Jurkat, Clone E6-1 (cell line): ENCODE data around the gene SH3BGRL2.
"Not testable (repeated sequence)": the region's sequence is repeated elsewhere in the genome, so short reads cannot be mapped to it uniquely, and the experiment has no call there.

Experiments
- DNase-seq: peaks from one replicate; pipeline ENCODE4 v3.0.0-alpha.2; 2011; ENCODE audit warnings: low read depth, low spot score
- H3K4me3 ChIP-seq: 2 replicates; pipeline ENCODE4 v1.5.1; 2011; ENCODE audit warnings: mild to moderate bottlenecking, low read length, control low read depth, moderate library complexity

The SH3BGRL2 gene

DNA sequence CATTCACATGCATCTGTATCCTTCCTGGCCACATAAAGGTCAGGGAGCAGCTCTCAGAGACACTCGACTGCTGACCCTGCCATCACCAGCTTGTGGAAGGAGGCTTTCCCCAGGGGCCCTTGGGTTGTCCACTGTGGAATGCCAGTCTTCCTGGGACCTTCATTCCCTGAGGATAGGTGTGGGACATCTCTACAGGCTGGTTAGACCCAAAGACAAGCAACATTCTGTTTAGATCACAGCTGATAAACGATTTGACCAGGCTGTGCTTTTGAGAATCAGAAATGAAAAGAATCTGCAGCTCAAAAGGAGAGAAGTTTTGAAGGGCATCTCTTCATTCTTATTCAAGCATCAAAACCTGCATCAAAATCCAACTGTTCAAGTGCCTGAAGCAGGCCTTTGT lies 18.2 kb upstream of the SH3BGRL2 start:
- H3K4me3 ChIP-seq: no peak overlapping the region
- DNase-seq: no peak

DNA sequence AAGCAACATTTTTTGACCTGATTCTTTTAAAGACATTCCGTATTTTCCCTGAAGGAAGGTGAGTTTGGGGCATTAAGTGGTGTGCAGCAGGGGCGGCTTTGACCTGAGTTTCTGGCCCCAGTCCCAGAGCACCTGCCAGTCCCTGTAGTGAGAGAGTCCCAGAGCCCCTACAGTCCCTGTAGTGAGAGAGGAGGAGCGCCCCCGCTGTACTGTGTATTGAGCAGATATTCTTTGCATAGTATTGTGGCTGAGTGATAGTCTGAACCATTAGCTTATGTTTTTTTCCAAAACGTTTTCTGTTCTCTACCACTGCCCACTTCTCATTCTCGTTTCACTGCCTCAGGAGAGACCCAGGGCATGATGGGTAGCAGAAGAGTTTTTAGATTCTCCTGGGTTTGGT lies 17.2 kb upstream of the SH3BGRL2 start:
- no peak overlapping the region for H3K4me3 ChIP-seq
- no peak for DNase-seq

DNA sequence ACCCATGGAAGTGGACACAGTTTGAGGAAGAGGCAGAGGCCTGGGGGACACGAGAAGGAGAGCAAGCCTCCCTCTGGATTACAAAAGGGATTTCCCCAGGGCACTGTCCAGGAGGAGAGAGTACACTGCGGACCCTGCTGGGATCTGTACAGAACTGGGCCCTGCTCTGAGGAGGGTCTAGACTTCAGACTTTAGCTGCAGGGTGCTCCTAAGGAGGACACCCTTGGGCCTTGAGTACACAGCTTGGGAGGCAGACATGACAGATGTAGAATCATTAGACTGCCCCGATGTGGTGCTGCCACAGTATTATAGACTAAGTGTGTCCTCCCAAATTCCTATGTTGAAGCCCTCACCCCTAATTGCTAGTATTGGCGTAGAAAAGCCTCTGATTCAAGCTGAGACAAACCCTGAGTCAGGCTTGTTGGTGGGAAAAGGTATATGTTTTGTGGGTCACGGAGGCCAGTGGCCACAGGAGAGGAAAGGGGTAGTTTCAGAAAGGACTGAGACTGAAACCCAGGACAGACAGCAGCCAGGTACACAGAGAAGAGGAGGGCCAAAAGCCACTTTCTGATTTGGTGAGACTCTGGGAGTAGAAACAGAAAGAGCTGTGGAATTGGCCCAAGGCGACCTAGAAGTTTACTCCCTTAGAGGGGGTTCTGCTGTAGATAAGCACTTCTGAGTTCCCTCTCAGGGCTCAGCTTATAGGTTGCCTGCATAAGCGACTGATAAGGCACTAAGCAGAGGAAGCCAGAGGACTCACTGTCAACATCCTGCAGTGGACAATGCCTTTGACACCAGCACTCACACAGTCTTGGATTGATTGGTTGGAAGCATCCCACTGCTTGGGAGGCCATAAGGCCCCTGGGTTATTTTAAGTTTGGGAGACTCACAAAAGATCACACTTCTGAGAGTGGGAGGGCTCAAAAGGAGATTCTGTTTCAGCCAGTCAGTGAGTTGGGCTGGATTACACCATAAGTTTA lies 16.5 kb upstream of the SH3BGRL2 start:
- no peak for DNase-seq
- H3K4me3 ChIP-seq: no peak overlapping the region

DNA sequence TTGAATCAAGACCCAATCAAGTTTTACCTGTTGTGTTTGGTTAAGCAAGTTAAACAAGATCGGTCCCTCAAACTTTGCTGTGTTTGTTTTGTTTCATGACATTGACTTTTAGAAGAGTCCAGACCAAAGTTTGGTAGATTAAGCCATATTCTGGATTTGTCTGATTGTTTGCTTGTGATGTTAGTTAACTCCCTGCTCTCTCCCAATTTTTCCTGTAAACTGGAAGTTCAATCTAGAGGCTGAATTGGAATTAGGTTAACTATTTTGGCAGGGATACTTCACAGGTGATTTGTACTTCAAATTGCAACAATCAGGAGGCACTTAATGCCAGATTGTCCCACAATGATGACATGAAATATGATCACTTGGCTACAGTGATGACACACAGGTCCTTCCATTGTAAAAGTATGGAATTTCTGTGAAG lies 13.6 kb upstream of the SH3BGRL2 start:
- no peak overlapping the region for H3K4me3 ChIP-seq
- no peak for DNase-seq

DNA sequence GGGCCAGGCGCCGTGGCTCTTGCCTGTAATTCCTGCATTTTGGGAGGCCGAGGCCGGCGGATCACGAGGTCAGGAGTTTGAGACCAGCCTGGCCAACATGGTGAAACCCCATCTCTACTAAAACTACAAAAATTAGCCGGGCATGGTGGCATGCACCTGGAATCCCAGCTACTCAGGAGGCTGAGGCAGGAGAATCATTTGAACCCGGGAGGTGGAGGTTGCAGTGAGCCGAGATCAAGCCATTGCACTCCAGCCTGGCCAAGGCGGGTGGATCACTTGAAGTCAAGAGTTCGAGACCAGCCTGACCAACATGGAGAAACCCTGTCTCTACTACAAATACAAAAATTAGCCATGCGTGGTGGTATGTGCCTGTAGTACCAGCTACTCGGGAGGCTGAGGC lies 12.7 kb upstream of the SH3BGRL2 start:
- H3K4me3 ChIP-seq, DNase-seq: not testable (repeated sequence)

DNA sequence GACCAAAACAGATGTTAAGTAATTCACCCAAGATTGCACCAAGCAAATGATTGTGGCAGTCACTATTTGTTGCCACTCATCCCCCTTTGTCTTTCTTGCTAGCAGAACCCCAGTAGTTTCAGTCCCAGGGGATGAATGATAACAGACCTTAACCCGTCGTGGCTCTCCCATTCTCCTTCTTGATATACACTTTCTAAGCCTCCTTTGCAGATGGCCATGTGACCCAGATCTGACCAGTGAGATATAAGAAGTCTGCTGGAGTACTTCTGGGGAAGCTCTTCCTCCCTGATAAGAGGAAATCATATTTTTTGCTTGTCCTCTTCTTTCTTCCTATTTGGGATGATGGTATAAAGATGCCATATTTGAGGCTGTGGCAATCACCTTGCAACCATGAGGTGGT lies 9.6 kb upstream of the SH3BGRL2 start:
- DNase-seq: no peak
- no peak overlapping the region for H3K4me3 ChIP-seq

DNA sequence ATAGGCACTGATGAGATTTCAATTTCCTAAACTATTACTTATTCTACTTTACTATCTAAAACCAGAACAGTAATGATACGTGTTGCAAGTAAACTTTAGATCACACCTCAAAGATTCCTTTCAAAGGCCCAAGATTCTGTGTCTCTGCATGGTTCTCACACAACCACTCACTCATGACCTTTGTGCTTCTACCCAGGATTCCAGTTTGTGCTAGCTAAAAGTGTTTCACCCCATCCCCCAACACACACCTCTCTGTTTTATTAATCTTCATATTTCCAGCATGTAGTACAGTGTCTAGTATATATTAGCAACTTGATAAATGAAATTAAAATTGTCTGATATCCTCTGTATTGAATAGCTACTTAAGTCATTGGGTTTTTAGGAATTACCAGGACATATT lies 8.8 kb upstream of the SH3BGRL2 start:
- no peak for DNase-seq
- no peak overlapping the region for H3K4me3 ChIP-seq

DNA sequence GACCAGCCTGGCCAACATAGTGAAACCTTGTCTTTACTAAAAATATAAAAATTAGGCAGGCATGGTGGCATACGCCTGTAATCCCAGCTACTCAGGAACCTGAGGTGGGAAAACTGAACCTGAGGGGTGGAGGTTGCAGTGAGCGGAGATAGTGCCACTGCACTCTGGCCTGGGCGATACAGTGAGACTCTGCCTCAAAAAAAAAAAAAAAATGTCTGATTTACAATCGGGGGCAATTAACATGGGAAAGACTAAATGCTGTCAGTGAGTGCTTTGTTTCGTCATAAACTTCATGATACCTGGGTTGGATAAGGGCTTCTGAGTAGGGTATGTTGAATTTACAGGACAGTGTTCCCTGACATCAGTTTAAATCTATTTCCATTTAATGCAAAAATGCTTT lies 8.0 kb upstream of the SH3BGRL2 start:
- no peak for DNase-seq
- no peak overlapping the region for H3K4me3 ChIP-seq

DNA sequence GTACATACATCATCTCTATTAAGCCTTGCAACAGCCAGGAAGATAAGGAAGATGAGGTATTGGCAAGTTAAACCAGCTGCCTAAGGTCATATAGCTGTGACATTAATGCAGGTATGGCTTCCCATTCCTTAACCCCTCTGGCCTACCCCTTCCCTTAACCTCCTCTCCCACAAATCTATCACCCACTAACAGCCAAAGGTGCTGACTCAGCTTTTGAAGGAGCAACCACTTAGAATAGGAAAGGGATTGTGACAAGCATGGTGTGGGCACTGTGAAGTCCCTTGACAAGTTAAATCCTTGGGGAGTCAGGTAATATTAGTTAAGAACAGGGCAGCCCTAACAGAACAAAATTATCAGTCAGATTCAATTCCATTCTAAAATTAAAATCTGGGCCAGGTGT lies 5.4 kb upstream of the SH3BGRL2 start:
- no peak overlapping the region for H3K4me3 ChIP-seq
- no peak for DNase-seq

DNA sequence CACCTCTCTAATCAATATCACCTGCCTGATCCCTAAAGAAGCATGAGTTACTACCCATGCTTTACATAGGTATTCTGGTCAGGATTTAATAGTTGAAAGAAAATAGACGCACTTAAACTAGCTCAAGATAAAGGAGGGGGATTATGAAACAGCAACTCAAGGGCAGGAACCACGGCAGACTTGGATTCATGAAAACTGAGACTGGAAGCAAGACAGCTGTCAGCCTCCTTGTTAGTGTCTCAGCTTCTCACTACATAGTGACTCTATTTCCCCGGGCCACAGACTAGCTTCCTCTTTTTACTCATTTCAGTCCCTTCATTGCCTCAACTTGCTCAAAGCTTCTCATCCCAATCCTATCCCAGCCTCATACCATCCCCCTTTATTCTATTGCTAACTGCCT lies 4.3 kb upstream of the SH3BGRL2 start:
- no peak for DNase-seq
- H3K4me3 ChIP-seq: no peak overlapping the region

DNA sequence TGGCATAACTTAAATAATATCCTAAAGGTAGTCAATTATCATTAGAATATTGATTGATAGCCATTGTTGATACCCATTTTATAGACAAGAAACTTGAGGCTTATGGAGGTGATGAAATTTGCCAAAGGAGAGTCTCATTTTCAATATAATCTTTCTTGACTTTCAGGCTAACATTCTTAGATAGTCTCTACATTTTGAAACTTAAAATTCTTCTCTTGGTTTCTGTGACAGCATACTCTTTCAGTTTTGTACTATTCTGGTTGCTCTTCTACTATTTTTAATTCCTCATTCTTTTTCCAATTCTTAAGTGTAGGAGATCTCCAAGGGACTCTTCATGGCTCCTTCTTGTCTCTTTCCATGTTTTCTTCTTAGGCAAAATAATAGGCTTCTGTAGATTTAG lies 3.7 kb upstream of the SH3BGRL2 start:
- no peak overlapping the region for H3K4me3 ChIP-seq
- no peak for DNase-seq

DNA sequence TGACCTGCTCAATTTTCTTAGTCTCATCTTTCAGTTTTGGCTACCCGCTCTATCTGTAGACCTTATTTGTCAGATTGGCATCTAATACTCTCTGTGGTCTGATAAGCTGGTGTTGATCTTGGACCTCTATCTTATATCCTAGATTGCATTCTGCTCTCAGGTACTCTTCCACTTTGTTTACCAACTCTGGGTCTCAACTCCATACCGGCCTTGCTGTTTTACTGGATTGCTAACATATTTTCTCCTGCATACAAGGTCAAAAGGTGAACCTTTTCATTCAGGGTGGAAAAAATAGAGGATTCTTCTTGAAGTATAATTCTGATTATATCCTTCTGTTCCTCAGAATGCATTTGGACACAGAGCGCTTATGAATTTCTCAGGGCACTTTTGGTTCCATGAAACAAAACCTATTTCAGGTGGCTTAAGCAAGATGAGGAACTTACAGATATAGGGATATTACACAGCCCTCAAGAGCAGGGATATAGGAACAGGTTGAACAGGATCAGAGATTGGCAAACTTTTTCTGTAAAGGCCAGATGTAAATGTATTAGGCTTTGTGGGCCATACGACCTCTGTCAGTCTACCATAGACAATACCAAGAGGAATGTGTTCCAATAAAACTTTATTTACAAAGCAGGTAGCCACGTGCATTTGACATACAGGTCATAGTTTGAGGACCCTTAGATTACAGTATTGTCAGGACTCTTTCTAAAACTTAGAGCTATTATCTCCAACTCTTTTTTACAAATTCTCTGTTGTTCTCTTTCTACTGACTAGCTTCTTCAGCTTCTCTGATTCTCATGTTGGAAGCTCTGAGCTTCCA lies 2.5 kb upstream of the SH3BGRL2 start:
- no peak for DNase-seq

DNA sequence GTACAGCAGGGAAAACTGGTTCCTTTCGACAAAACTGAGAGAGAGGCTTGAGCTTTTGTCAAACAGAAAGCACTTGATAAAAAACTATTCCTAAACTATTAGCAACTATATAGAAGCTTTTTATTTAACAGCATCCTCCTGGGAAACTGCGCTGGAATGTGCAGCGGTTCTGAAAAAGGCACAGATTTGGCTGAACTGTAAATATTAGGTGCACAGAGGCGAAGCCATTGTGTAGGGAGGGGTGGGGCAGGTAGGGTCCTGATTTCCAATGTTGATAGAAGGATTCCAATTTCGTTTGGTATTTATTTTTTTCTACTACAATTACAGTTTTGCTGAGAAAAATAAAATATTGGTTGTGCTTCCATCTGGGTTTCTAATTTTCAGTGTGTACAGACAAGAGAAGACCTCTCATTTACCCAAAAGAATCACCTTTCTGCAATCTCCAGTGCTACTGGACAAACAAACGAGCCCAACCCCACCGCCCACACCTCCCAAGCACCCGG lies 698 bp upstream of the SH3BGRL2 start:
- no peak for DNase-seq
- no peak overlapping the region for H3K4me3 ChIP-seq

More for the DNA sequence above, 2.5 kb upstream of the SH3BGRL2 start:
- no peak overlapping the region for H3K4me3 ChIP-seq

DNA sequence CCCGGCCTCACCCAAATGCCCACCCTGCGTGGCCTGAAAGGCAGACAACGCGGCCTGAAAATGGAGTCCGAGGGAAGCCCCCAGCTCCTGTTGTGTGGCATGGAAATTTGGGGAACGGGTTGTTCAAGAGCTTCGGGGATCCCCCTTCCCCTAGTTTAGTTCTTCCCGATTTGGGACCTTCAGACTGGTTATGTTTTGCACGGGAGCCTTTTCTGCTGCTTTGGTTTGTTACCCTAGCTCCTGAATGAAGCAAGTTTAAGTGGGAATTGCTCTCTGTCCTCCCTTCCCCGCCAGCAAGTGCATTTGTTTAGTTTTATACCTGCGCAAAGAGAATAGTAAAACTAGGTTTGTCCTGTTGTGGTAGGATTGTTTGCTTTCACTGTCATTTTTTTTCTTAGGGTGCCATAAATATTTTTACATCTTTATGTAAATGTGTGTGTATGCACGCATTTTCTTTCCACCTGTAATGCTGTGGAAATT lies 604 bp downstream of the SH3BGRL2 start:
- DNase-seq: no peak
- no peak overlapping the region for H3K4me3 ChIP-seq

DNA sequence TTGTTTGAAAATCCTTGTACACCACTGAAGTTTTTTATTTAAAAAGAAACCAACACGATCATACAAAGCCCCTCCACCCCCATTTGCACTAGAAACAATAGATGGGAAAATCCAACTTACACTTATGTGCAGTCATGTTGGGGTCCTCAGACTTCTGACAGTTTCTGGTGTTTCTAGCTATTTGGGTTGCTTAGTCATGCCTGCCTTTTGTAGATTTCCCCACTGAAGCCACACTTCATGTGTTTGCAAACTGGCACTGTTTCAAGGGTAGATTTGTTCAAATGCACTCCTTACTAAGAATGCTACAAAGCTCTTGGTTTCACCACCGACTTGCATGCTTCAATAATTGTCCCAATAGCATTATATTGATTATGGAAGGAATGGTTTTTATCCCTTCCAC lies 1.5 kb downstream of the SH3BGRL2 start:
- no peak for DNase-seq
- H3K4me3 ChIP-seq: no peak overlapping the region

DNA sequence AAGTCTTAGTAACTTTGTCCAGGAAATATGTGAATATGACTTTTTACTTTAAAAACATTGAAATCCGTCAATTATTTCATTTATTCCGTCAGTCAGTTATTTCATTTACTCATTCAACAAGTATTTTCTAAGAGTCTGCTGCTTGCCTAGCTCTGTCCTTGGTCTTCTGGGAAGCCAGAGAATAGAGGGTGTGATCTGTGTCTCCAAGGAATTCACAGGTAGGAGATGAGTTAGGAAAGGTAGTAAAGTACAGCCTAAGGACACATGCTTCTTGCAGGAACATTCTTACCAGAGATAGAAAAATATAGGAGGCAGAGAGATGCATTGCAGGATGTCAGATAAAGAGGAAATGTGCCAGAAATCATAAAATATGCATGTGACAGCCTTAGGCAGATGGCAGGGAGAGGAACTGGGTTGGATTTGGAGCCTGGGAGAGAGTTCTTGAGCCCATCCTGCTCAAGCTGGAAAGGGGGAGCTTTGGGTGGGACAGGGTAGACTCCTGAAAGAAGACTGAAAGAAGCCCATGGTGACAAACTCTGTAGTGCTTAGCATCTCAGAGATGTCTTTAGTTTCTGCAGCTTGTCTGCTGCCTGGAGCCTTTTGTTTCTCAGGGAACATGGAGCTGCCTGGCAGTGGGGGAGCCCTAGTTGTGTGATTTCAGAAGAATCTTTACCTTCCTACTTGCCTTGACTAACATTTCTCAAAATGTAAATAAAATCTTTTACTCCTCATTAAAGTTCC lies 3.5 kb downstream of the SH3BGRL2 start:
- no peak for DNase-seq

DNA sequence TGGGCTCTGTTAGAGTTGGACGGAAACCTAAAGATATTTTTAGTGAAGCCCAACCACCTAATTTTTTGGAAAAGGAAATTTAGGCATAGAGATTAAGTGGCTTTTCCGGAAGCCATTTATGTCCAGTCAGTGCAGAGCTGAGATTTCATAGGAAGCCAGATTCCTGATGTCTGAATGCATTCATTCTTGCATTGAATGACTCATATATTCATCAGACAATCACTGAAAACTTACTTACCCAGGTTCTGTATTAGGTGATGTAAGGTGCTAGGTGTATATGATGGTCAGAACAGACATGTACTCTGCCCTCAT lies 4.1 kb downstream of the SH3BGRL2 start:
- DNase-seq: no peak
- no peak overlapping the region for H3K4me3 ChIP-seq

More for the DNA sequence above, 3.5 kb downstream of the SH3BGRL2 start:
- no peak overlapping the region for H3K4me3 ChIP-seq

DNA sequence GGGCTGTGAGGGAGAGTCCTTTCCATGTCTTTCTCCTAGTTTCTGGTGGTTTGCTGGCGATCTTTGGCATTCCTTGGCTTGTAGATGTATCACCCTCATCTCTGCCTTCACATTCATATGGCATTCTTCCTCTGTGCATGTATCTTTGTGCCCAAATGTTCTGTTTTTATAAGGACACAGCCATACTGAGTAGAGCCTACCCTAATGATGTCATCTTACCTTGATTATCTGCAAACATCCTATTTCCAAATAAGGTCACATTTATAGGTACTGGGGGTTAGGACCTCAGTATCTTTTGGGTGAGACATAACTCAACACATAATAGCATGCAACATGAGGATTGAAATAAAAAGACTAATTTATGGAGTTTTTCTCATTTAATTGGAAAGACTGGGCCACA lies 5.5 kb downstream of the SH3BGRL2 start:
- DNase-seq: no peak
- H3K4me3 ChIP-seq: no peak overlapping the region
